GM18502 (cell line): Measurements from ENCODE around the gene DGKZ.

Experiments
- ATAC-seq: cut with Tn5 transposase; IDR thresholded peaks from one replicate; pipeline ENCODE4 v1.9.1; 2021; ENCODE audit warnings: mild to moderate bottlenecking; ENCODE audit not compliant: unreplicated experiment, poor library complexity

The DGKZ gene

GRCh38 chr11:46390331-46391171 lies 43.3 kb downstream of the DGKZ start:
- ATAC-seq, result no peak

- ATAC-seq, result no peak
Observed at GRCh38 chr11:46391186-46391577, 43.9 kb downstream of the DGKZ start.

GRCh38 chr11:46391578-46392420 lies 44.5 kb downstream of the DGKZ start, which contains the start of gene CHRM4:
Gene CHRM4, minus strand, starts transcription at chr11:46391776. Its CDS starts 5,219 bp downstream, at chr11:46386557.
- ATAC-seq, result peak; percentile 27

- peak; percentile 64 for ATAC-seq
Observed at GRCh38 chr11:46392421-46393230, 45.4 kb downstream of the DGKZ start.

GRCh38 chr11:46393231-46393616 lies 46.0 kb downstream of the DGKZ start:
- no peak for ATAC-seq

- no peak for ATAC-seq
Observed at GRCh38 chr11:46393759-46394158, 46.5 kb downstream of the DGKZ start.

GRCh38 chr11:46397526-46397925 lies 50.3 kb downstream of the DGKZ start:
- ATAC-seq, result no peak

GRCh38 chr11:46402957-46403902 lies 56.0 kb downstream of the DGKZ start:
- ATAC-seq, result no peak

GRCh38 chr11:46404476-46405017 lies 57.3 kb downstream of the DGKZ start:
- ATAC-seq, result no peak

GRCh38 chr11:46407635-46408034 lies 60.4 kb downstream of the DGKZ start:
- ATAC-seq, result no peak

GRCh38 chr11:46408407-46408986 lies 61.2 kb downstream of the DGKZ start:
- no peak for ATAC-seq

- no peak for ATAC-seq
Observed at GRCh38 chr11:46410021-46410420, 62.8 kb downstream of the DGKZ start.

GRCh38 chr11:46413760-46414465 lies 66.7 kb downstream of the DGKZ start:
- no peak for ATAC-seq

GRCh38 chr11:46414466-46414796 lies 67.2 kb downstream of the DGKZ start:
- no peak for ATAC-seq

- no peak for ATAC-seq
Observed at GRCh38 chr11:46414879-46415278, 67.6 kb downstream of the DGKZ start.

- ATAC-seq, result no peak
Observed at GRCh38 chr11:46417711-46418110, 70.4 kb downstream of the DGKZ start.

GRCh38 chr11:46418751-46419150 lies 71.5 kb downstream of the DGKZ start:
- ATAC-seq, result no peak

GRCh38 chr11:46420513-46420912 lies 73.2 kb downstream of the DGKZ start:
- no peak for ATAC-seq
